Loucy (cell line): Measurements from ENCODE around the gene MAS1L.

Experiments used
- EZH2phosphoT487 ChIP-seq: fragments of 200-600 bp; IDR thresholded peaks from 2 replicates; pipeline ENCODE4 v1.6.1; 2018; ENCODE audit warnings: antibody characterized with exemption, mild to moderate bottlenecking, moderate library complexity, borderline replicate concordance
- TF ChIP-seq, protein P1 (sequence below): fragments of 200-600 bp; sonication (generic); conservative IDR thresholded peaks from 2 replicates; pipeline ENCODE4 v1.5.1; 2014; ENCODE audit warnings: mild to moderate bottlenecking, antibody characterized with exemption, low read length

DNA sequence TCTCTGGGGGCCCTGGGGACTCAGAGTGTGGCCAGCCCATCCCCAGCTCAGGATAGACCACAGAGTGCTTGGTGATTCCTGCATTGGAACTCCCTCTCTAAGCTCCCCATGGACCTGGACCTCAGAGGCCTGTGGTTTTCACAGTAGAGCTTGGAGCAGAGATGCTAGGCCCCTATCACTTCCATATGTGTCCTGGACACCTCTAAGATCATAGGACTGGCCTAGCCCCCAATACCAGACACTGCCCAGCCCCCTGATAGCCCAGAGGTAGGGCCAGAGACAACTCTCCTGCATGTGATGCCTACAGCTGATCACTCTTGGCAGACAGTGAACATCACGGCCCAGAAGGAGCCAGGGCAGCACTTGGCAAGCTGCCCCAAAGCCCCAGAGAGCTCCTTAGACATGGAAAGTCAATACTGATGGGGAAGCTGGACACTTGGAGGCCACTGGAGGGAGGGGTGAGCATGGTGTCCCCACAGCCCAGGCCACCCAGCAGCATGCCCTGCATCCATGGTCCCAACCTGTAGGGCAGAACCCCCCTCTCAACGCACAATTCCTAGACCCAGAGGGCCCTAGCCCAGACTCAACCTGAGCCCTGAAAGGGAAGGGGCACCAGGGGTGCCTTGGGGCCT, 44.7 kb upstream of the MAS1L start:
- TF ChIP-seq, protein P1, sequence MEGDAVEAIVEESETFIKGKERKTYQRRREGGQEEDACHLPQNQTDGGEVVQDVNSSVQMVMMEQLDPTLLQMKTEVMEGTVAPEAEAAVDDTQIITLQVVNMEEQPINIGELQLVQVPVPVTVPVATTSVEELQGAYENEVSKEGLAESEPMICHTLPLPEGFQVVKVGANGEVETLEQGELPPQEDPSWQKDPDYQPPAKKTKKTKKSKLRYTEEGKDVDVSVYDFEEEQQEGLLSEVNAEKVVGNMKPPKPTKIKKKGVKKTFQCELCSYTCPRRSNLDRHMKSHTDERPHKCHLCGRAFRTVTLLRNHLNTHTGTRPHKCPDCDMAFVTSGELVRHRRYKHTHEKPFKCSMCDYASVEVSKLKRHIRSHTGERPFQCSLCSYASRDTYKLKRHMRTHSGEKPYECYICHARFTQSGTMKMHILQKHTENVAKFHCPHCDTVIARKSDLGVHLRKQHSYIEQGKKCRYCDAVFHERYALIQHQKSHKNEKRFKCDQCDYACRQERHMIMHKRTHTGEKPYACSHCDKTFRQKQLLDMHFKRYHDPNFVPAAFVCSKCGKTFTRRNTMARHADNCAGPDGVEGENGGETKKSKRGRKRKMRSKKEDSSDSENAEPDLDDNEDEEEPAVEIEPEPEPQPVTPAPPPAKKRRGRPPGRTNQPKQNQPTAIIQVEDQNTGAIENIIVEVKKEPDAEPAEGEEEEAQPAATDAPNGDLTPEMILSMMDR, result no peak
- TF ChIP-seq EZH2phosphoT487, result no peak
